HL-60/S4 treated with retinoic acid at 250 ng/mL for 4 days and 3 days (cell line): Measurements from ENCODE around the gene RTF2.

Source experiments
- in situ Hi-C: fragments of 300-500 bp; cut with MboI; formaldehyde crosslinking; loops from 2 replicates; pipeline ENCODE4 v1.7.0; 2022; ENCODE audit warnings: low sequenced_read_pairs

The RTF2 gene

DNA sequence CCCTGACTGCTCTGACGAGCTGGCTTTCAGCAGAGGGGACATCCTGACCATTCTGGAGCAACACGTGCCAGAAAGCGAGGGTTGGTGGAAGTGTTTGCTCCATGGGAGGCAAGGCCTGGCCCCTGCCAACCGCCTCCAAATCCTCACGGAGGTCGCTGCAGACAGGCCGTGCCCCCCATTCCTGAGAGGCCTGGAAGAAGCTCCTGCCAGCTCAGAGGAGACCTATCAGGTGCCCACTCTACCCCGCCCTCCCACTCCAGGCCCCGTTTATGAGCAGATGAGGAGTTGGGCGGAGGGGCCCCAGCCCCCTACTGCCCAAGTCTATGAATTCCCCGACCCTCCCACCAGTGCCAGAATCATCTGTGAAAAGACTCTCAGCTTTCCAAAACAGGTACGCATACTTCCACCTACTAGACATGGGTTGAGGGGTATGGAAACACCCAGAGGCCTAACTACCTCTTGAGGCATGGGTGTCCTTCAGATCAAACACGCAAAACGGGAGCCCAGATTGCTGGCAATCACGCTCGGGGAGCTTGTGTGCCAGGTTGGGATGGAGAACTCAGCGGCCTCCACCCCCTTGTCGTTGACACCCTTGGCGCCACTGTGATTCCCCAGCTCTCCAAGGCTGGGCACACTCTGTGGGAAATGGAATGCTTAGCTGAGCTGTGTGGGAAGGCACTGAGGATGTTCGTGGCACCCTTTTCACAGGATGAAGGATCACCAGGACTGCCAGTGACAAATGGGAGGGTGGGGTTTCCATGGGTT is 31.0 kb upstream of the RTF2 start:
- in situ Hi-C loops = no loop called here

- in situ Hi-C loops = no loop called here
Measured at GRCh38 chr20:56438284-56438683, 30.1 kb upstream of the RTF2 start.

GRCh38 chr20:56439771-56440291 is 28.6 kb upstream of the RTF2 start:
- in situ Hi-C loops = no loop called here

- in situ Hi-C loops = no loop called here
Measured at GRCh38 chr20:56440346-56441007, 27.9 kb upstream of the RTF2 start.

DNA sequence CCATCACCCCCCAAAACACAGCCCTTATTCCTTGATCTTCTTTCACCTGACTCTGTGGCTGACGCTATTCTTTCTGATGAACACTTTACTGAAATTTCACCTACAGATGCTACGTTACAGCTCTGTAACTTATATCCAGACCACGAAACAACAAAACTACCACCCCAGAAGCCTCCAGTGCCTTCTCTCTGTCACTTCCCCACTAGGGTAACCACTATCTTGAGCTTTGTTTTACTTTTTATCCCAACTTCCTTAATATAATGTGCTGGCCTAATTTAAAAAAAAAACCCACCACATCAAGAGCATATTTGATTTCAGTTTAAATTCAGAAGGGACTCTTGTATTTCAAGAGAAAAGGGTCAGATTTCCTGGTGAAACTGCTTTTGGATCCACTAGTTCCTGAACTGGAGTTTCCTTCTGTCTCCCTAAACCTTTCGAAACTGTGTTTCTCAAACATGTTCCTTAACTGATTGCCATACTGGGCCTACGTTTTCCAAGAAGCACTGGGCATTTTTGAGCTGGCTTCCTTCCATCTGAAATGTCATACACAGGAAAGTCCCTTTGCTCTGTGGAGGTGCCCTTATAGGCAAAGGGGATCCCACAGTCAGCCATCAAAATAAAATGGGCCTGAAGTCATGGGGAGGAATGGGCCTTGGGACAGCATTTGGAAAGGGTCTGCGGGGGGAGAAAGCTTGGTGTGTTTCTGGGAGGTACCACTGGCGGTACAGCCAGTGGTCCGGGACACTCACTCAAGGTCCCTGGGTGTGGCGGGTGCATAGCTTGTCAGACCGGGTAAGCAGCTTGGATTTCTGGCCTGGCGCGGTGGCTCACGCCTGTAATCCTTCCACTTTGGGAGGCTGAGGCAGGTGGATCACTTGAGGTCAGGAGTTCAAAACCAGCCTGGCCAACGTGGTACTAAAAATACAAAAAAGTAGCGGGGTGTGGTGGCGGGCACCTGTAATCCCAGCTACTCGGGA is 25.8 kb upstream of the RTF2 start:
- in situ Hi-C loops = no loop called here

- in situ Hi-C loops = no loop called here
Measured at GRCh38 chr20:56443654-56444540, 24.5 kb upstream of the RTF2 start.

- in situ Hi-C loops = no loop called here
Measured at GRCh38 chr20:56445130-56445529, 23.3 kb upstream of the RTF2 start.

GRCh38 chr20:56445540-56445939 is 22.9 kb upstream of the RTF2 start:
- in situ Hi-C loops = no loop called here

DNA sequence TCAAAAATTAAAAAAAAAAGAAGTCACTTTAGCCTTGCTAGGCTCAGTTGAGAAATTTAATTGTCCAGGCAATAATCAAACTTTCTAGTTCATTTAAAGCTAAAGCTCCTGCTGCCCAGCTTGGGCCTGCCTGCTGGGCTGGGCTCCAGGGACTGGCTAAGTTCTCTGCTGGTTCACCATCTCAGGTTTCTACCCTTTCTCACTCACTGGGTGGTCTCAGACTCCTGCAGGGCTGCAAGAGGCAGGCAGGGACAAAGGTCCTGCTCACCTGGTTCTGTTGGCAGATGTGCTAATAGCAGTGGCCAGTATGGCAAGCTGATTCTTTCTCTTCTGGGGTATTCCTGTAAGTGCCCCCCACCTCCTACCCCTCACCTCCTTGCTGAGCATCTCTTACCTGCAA is 21.2 kb upstream of the RTF2 start:
- in situ Hi-C loops = no loop called here

- in situ Hi-C loops = no loop called here
Measured at GRCh38 chr20:56449459-56449858, 19.0 kb upstream of the RTF2 start.

DNA sequence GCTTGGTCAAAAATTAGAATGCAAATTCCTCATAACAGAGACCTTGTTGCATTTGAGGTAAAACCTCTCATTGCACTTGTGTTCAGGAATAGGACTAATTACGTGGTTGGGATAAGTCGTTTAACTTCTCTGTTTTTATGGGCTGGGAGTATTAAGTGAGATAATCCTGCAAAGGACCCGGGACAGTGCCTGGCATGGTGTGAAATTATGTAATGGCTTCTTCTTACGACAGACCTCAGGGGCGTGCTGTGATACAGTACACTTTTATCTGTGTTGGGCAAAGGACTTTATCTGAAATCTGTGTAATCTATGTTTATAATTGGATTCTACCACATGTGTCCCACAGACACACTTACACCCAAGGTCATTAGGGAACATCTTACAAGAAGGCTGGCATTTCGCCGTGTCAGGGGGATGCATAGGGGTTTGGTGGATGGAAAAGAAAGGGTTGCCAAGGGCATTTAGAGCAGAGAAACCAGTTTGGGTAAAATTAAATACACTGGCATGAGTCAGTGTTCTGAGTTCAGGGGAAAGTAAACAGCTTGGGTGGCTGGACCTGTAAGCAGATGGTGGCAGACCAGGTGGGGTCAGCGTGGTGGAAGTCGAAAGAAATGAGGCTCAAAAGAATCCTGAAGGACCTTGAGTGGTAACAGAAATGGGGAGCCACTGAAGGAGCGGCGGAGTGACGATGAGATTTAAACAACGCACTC is 17.2 kb upstream of the RTF2 start:
- in situ Hi-C loops = no loop called here

GRCh38 chr20:56453352-56453751 is 15.1 kb upstream of the RTF2 start:
- in situ Hi-C loops = no loop called here

GRCh38 chr20:56454754-56455153 is 13.7 kb upstream of the RTF2 start:
- in situ Hi-C loops = no loop called here

DNA sequence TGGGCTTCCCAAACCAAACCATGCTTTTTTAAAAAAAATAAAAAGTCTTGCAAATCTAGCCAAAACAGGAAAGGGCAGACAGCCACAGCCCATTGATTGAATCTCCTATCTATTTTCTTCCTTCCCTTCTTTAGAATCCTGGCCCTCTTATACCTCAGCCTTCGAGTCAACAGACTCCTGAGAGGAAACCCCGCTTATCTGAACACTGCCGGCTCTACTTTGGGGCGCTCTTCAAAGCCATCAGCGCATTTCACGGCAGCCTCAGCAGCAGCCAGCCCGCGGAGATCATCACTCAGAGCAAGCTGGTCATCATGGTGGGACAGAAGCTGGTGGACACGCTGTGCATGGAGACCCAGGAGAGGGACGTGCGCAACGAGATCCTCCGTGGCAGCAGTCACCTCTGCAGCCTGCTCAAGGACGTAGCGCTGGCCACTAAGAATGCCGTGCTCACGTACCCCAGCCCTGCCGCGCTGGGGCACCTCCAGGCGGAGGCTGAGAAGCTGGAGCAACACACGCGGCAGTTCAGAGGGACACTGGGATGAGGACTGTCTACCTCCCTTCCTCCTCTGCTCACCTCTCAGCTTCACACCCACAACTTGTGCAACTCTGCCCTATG is 10.1 kb upstream of the RTF2 start:
- in situ Hi-C loops = no loop called here

DNA sequence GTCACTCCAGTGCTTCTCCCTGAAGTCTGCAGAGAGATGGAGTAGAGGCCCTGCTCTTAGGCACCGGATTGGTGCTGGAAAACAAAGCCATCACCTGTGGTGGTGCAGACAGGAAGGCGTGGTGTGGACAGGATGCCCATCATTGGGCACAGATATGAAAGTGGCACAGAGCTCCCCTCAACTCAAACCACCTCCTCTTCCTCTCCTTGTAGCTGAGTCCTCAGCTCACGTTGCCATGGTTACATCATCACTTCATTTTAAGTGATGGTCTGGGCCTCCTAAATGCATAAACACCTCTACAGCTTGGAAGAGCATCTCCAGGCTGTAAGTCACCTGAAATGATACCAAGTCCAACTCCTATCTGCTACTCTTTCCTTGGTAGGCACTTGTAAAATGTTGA is 8.0 kb upstream of the RTF2 start:
- in situ Hi-C loops = no loop called here

GRCh38 chr20:56461576-56461975 is 6.9 kb upstream of the RTF2 start:
- in situ Hi-C loops = no loop called here

DNA sequence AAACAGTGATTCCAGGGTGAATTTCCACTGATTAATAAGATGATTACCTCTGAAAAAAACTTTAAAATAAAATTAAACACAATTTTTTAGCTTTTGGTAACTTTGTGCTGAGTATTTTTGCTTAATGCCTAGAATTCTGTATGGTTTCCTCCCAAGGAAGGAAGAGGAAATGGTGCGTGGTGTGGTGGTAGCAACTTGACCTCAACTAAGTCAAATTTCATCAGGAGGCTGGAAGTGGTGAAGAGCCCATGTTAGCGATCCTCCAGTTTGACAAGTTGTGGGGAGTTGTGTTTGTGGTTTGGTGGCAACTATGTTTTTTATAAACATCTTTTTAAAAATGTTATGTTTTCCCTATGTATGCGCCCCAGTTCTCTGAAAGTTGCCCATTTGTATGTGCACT is 5.0 kb upstream of the RTF2 start:
- in situ Hi-C loops = no loop called here

GRCh38 chr20:56465997-56466396 is 2.4 kb upstream of the RTF2 start:
- in situ Hi-C loops = no loop called here

DNA sequence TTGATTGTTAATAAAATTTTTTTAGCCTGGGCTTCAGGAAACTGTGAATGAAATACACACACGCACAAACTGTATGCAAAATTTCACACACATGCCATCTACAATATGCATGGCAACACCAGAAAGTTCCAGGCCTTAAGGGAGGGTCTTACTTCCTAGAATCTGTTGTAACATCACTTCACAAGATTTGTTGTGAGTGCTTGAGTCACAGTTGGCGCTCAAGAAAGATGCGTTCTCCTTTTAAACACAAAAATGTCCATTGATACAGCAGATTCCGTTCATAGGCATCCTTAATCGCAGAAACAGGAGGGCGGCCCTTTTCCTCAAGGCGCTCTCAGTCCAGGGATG is 485 bp upstream of the RTF2 start:
- in situ Hi-C loops = no loop called here
